K562 (cell line): ENCODE data around the gene RERE. TPM values are rescaled to one million over a fixed set of nuclear protein-coding genes. Genes with fewer than 3 reads are reported as not detected.

Experiments used
- ARNT ChIP-seq, 2 experiments: fragments of 450-650 bp; IDR thresholded peaks; 2 replicates each; pipeline ENCODE4 v1.6.1; 2016; ENCODE audit warnings: mild to moderate bottlenecking in 1 of 2
- BCOR ChIP-seq: fragments of 450-650 bp; IDR thresholded peaks from 2 replicates; pipeline ENCODE4 v1.6.1; 2016
- MCM7 ChIP-seq, 2 experiments: fragments of 450-650 bp; IDR thresholded peaks; 2 replicates each; pipeline ENCODE4 v1.6.1; 2016 to 2018
- MEIS2 ChIP-seq: fragments of 450-650 bp; IDR thresholded peaks from 2 replicates; pipeline ENCODE4 v1.6.1; 2014; ENCODE audit warnings: mild to moderate bottlenecking; ENCODE audit not compliant: partially characterized antibody
- MXI1 ChIP-seq: IDR thresholded peaks from 2 replicates; pipeline ENCODE4 v1.6.1; 2011; ENCODE audit warnings: low read depth, mild to moderate bottlenecking, improper control_type of control experiment, low read length
- MYBL2 ChIP-seq, 2 experiments: fragments of 450-650 bp in 1 of 2; sonication (generic) in 1 of 2; formaldehyde crosslinking in 1 of 2; IDR thresholded peaks; 2 replicates each; pipeline versions ENCODE4 v1.6.1 to v1.8.1; 2017 to 2022; ENCODE audit warnings: borderline replicate concordance in 1 of 2, inconsistent platforms in 1 of 2, low read depth in 1 of 2, mild to moderate bottlenecking in 1 of 2, missing genetic modification reagents in 1 of 2, moderate library complexity in 1 of 2
- NCOA6 ChIP-seq: fragments of 450-650 bp; IDR thresholded peaks from 2 replicates; pipeline ENCODE4 v1.6.1; 2017; ENCODE audit warnings: mild to moderate bottlenecking
- PHTF2 ChIP-seq: fragments of 250-450 bp; sonication (Bioruptor Pico); IDR thresholded peaks from 2 replicates; pipeline ENCODE4 v1.5.0; 2021; ENCODE audit warnings: mild to moderate bottlenecking
- TCF3 ChIP-seq: sonication (generic); formaldehyde crosslinking; IDR thresholded peaks from 2 replicates; pipeline ENCODE4 v1.4.0; 2020; ENCODE audit warnings: mild to moderate bottlenecking, missing genetic modification reagents
- ZFPM2 ChIP-seq: fragments of 250-450 bp; sonication (Bioruptor Pico); IDR thresholded peaks from 2 replicates; pipeline ENCODE4 v1.5.1; 2022; ENCODE audit warnings: mild to moderate bottlenecking
- ZNF347 ChIP-seq: fragments of 450-650 bp; formaldehyde crosslinking; IDR thresholded peaks from 2 replicates; pipeline ENCODE4 v1.4.0; 2020; ENCODE audit warnings: low read depth, mild to moderate bottlenecking, moderate library complexity
- ZNF79 ChIP-seq: fragments of 250-450 bp; sonication (Bioruptor Pico); IDR thresholded peaks from 2 replicates; pipeline ENCODE4 v1.4.0; 2020; ENCODE audit warnings: low read depth, mild to moderate bottlenecking, moderate library complexity
- polyA plus RNA-seq, 8 experiments: library from polyadenylated mRNA; depleted of rRNA in 4 of 8; stranded (reverse) in 5 of 8; unstranded in 3 of 8; fragments of >200 nt; fragmentation: Nextera tagmentation in 2 of 8; fragmentation: Illumina TruSeq in 1 of 8; extraction: Ambion mirVana in 2 of 8; extraction: Trizol in 1 of 8; gene quantifications; 2 replicates each; pipeline versions ENCODE4 v1.2.1 to v1.2.3, GENCODE V29; 2011 to 2014; ENCODE audit warnings: inconsistent platforms in 1 of 8, missing spikeins in 1 of 8
- total RNA-seq, 7 experiments: library from RNA; depleted of rRNA in 6 of 7; stranded (reverse); fragments of >200 nt in 6 of 7; fragmentation: Illumina TruSeq in 2 of 7; extraction: Trizol in 2 of 7; gene quantifications; 2 replicates each; pipeline versions ENCODE4 v1.2.1 to v1.2.3, GENCODE V29; 2011 to 2021; ENCODE audit warnings: low replicate concordance in 1 of 7
- TF ChIP-seq, protein P1 (sequence below): fragments of 450-650 bp; IDR thresholded peaks from 2 replicates; pipeline ENCODE4 v1.7.0; 2016; ENCODE audit warnings: borderline replicate concordance
- TF ChIP-seq, protein P2 (sequence below): fragments of 450-650 bp; formaldehyde crosslinking; IDR thresholded peaks from 2 replicates; pipeline ENCODE4 v1.4.0; 2020; ENCODE audit warnings: mild to moderate bottlenecking
- TF ChIP-seq, protein P3 (sequence below): fragments of 450-650 bp; formaldehyde crosslinking; IDR thresholded peaks from 2 replicates; pipeline ENCODE4 v1.4.0; 2020; ENCODE audit warnings: mild to moderate bottlenecking, moderate library complexity
- TF ChIP-seq, protein P4 (sequence below): fragments of 250-450 bp; sonication (Bioruptor Pico); IDR thresholded peaks from 2 replicates; pipeline ENCODE4 v1.9.0; 2021; ENCODE audit warnings: mild to moderate bottlenecking, inconsistent platforms

The RERE gene
- total and polyA plus RNA-seq, 9 of the 15 experiments (the other 6 are each of a cell fraction or from before 2014, with no cell fraction given): 3.0 to 51.5 (median 13.4) TPM

DNA sequence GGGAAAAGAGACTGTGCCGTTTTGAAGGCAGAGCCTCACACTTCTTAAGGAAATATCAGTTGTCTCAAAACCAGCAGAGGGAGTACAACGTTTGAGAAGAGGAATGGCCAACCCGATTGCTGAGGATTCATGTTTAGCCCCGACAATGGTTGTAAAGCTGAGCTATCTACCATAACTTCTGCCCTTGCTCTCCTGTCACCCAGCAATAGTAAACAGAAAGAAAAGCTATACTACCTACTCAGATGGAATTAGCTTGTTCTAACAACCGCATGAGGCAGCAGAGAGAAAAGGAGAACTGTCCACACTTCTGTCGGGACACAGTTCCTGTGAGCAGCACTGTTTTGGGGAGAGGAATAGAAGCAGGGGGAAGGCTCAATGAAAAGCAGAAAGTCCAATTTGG is 408.3 kb downstream of the RERE start (continued):
- TF ChIP-seq, protein P1, sequence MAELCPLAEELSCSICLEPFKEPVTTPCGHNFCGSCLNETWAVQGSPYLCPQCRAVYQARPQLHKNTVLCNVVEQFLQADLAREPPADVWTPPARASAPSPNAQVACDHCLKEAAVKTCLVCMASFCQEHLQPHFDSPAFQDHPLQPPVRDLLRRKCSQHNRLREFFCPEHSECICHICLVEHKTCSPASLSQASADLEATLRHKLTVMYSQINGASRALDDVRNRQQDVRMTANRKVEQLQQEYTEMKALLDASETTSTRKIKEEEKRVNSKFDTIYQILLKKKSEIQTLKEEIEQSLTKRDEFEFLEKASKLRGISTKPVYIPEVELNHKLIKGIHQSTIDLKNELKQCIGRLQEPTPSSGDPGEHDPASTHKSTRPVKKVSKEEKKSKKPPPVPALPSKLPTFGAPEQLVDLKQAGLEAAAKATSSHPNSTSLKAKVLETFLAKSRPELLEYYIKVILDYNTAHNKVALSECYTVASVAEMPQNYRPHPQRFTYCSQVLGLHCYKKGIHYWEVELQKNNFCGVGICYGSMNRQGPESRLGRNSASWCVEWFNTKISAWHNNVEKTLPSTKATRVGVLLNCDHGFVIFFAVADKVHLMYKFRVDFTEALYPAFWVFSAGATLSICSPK: no peak
- TF ChIP-seq, protein P2, sequence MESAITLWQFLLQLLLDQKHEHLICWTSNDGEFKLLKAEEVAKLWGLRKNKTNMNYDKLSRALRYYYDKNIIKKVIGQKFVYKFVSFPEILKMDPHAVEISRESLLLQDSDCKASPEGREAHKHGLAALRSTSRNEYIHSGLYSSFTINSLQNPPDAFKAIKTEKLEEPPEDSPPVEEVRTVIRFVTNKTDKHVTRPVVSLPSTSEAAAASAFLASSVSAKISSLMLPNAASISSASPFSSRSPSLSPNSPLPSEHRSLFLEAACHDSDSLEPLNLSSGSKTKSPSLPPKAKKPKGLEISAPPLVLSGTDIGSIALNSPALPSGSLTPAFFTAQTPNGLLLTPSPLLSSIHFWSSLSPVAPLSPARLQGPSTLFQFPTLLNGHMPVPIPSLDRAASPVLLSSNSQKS (CRISPR knock-in tag): no peak
- no peak for TF ChIP-seq MCM7 (IDR thresholded peaks at IDR 0.05)
- no peak for TF ChIP-seq PHTF2 (CRISPR knock-in tag)
- no peak for TF ChIP-seq NCOA6
- TF ChIP-seq MXI1: no peak
- no peak for TF ChIP-seq BCOR
- peak; percentile 31 for TF ChIP-seq TCF3 (CRISPR knock-in tag)
- TF ChIP-seq ZNF347 (CRISPR knock-in tag): no peak
- TF ChIP-seq, protein P3, sequence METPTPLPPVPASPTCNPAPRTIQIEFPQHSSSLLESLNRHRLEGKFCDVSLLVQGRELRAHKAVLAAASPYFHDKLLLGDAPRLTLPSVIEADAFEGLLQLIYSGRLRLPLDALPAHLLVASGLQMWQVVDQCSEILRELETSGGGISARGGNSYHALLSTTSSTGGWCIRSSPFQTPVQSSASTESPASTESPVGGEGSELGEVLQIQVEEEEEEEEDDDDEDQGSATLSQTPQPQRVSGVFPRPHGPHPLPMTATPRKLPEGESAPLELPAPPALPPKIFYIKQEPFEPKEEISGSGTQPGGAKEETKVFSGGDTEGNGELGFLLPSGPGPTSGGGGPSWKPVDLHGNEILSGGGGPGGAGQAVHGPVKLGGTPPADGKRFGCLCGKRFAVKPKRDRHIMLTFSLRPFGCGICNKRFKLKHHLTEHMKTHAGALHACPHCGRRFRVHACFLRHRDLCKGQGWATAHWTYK (CRISPR knock-in tag): no peak
- TF ChIP-seq ZFPM2 (CRISPR knock-in tag): no peak
- TF ChIP-seq ZNF79 (CRISPR knock-in tag): no peak
- TF ChIP-seq MYBL2 (IDR thresholded peaks at IDR 0.05; ENCODE audit: low read depth): no peak
- no peak for TF ChIP-seq MYBL2 (CRISPR knock-in tag; IDR thresholded peaks at IDR 0.05; ENCODE audit: borderline replicate concordance)
- TF ChIP-seq MEIS2: peak; percentile 31
- TF ChIP-seq, protein P4, sequence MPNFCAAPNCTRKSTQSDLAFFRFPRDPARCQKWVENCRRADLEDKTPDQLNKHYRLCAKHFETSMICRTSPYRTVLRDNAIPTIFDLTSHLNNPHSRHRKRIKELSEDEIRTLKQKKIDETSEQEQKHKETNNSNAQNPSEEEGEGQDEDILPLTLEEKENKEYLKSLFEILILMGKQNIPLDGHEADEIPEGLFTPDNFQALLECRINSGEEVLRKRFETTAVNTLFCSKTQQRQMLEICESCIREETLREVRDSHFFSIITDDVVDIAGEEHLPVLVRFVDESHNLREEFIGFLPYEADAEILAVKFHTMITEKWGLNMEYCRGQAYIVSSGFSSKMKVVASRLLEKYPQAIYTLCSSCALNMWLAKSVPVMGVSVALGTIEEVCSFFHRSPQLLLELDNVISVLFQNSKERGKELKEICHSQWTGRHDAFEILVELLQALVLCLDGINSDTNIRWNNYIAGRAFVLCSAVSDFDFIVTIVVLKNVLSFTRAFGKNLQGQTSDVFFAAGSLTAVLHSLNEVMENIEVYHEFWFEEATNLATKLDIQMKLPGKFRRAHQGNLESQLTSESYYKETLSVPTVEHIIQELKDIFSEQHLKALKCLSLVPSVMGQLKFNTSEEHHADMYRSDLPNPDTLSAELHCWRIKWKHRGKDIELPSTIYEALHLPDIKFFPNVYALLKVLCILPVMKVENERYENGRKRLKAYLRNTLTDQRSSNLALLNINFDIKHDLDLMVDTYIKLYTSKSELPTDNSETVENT (CRISPR knock-in tag): no peak
- 0 out of 4 replicates have a peak, but pooled peaks of 1 of the 2 experiments have one; percentile 34 for TF ChIP-seq ARNT (IDR thresholded peaks at IDR 0.05)
